Effector memory CD8-positive, alpha-beta T cell (primary cell): ENCODE results near the gene ASB6.
"Not testable (repeated sequence)": the region's sequence is repeated elsewhere in the genome, so short reads cannot be mapped to it uniquely, and the experiment has no call there.

Experiments used
- ATAC-seq: fragments of 150-1000 bp; cut with Tn5 transposase; replicated peaks from 2 replicates; pipeline ENCODE4 v1.10.0; 2021; ENCODE audit warnings: mild to moderate bottlenecking, moderate library complexity
- DNase-seq, 3 experiments: peaks; one replicate each; pipeline ENCODE4 v3.0.0; 2021
- H3K27ac Mint-ChIP-seq, 2 donors: one replicate each; pipeline ENCODE4 v1.8.0; 2022; ENCODE audit warnings: mild to moderate bottlenecking in 2 of 2, mixed read lengths in 2 of 2, moderate library complexity in 2 of 2
- H3K27me3 Mint-ChIP-seq, 2 donors: one replicate each; pipeline ENCODE4 v1.8.0; 2022; ENCODE audit warnings: mixed read lengths in 2 of 2
- H3K36me3 Mint-ChIP-seq: one replicate; pipeline ENCODE4 v1.8.0; 2022; ENCODE audit warnings: mild to moderate bottlenecking, moderate library complexity, mixed read lengths; ENCODE audit not compliant: insufficient read depth
- H3K4me1 Mint-ChIP-seq, 2 donors: one replicate each; pipeline ENCODE4 v1.8.0; 2022; ENCODE audit warnings: low read depth in 2 of 2, mixed read lengths in 2 of 2
- H3K4me3 Mint-ChIP-seq, 2 donors: one replicate each; pipeline ENCODE4 v1.8.0; 2022; ENCODE audit warnings: mild to moderate bottlenecking in 2 of 2, mixed read lengths in 2 of 2, moderate library complexity in 2 of 2
- H3K9me3 Mint-ChIP-seq, 2 donors: one replicate each; pipeline ENCODE4 v1.8.0; 2022; ENCODE audit warnings: mixed read lengths in 2 of 2

Gene ASB6

DNA sequence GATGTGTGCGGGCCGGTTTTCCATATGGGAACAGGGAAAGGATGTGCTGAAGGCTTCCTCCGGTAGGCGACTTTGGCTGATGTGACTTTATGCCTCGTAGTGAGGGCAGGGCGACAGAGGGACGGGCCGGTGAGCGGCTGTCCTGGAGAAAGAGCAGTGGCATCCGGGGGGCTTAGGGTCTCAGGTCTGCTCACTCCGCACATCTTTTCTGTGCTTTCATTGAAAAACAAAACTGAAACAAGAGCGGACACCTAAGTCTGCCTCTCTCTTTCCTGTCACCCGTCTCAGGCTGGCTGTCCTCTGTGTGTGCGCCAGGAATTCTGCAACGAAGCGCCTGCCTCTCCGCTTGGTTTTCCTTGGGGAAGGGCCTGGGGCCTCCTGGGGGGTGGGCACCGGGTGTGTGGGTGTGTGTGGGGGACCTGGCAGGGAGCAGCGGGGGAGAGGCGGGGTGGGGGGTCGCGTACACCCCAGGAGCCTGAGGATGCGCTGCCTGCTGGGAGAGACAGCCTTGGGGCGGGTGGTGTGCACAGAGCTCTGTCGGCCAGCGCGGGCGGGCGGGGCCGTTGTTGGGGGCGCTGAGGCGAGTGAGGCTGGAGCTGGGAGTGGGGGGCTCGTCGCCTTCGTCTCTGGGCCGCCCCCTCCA is 22.9 kb upstream of the ASB6 start:
- ATAC-seq, result peak; percentile 66
- H3K27ac Mint-ChIP-seq, result no peak overlapping the region
- no peak for DNase-seq
- H3K4me3 Mint-ChIP-seq, result peak overlapping the region; percentile 84 to 88
- no peaks in the 10 kb centered on the region for H3K36me3 Mint-ChIP-seq
- H3K9me3 Mint-ChIP-seq, result no peaks in the 10 kb centered on the region
- H3K4me1 Mint-ChIP-seq, result peaks cover 5 to 6% of the 10 kb centered on the region in 2 donors
- H3K27me3 Mint-ChIP-seq, result peaks cover 17 to 31% of the 10 kb centered on the region in 2 donors

GRCh38 chr9:129662239-129662638 is 20.3 kb upstream of the ASB6 start:
- not testable (repeated sequence) for H3K4me3 Mint-ChIP-seq, H3K36me3 Mint-ChIP-seq, H3K9me3 Mint-ChIP-seq, ATAC-seq, H3K4me1 Mint-ChIP-seq, DNase-seq, H3K27ac Mint-ChIP-seq
- peaks cover 13 to 15% of the 10 kb centered on the region in 2 donors for H3K27me3 Mint-ChIP-seq

- Mint-ChIP-seq H3K36me3 (no peaks in the 10 kb centered on the region), H3K27ac (peak overlapping the region in 1 of 2 donors; percentile 24), H3K4me3 (no peak overlapping the region), H3K4me1 (peaks cover 5 to 6% of the 10 kb centered on the region in 2 donors), H3K9me3 (no peaks in the 10 kb centered on the region), H3K27me3 (peaks cover 10 to 11% of the 10 kb centered on the region in 2 donors)
- DNase-seq, result no peak
- ATAC-seq, result no peak
Measured at GRCh38 chr9:129661029-129661428, 19.1 kb upstream of the ASB6 start.

- Mint-ChIP-seq H3K4me3 (no peak overlapping the region), H3K27ac (no peak overlapping the region), H3K27me3 (no peaks in the 10 kb centered on the region), H3K36me3 (peaks cover 4% of the 10 kb centered on the region), H3K4me1 (no peaks in the 10 kb centered on the region), H3K9me3 (no peaks in the 10 kb centered on the region)
- DNase-seq, result no peak
- no peak for ATAC-seq
Measured at GRCh38 chr9:129656795-129657390, 14.9 kb upstream of the ASB6 start.

- H3K27ac Mint-ChIP-seq, result peak overlapping the region in 1 of 2 donors; percentile 30
Measured at GRCh38 chr9:129655696-129656095, 13.7 kb upstream of the ASB6 start.

DNA sequence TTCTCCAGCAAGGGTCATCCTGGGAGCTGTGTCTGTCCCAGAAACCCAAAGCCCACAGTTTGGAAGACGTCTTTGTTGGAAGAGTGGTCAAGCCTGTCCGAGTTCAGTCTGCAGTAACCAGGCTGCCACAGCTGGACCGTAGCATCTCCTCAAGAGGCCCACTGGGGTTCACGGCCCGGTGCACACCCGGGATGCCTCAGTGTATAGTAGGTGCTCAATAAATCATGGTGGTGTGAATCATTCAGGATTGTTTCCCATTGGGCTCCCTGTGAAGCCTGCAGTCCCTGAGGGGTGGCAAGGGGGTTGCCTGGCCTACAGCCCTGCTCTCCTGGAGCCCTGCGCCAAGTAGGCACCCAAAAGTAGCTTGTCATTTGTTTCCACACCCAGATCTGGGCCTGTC is 13.2 kb upstream of the ASB6 start:
- ATAC-seq, result no peak
- H3K9me3 Mint-ChIP-seq, result no peaks in the 10 kb centered on the region
- no peaks in the 10 kb centered on the region for H3K4me1 Mint-ChIP-seq
- H3K36me3 Mint-ChIP-seq, result peaks cover 4% of the 10 kb centered on the region
- H3K27me3 Mint-ChIP-seq, result peaks cover 0 to 6% of the 10 kb centered on the region in 2 donors
- no peak for DNase-seq
- H3K27ac Mint-ChIP-seq, result no peak overlapping the region
- H3K4me3 Mint-ChIP-seq, result no peak overlapping the region

More at GRCh38 chr9:129655696-129656095, 13.7 kb upstream of the ASB6 start:
- no peak overlapping the region for H3K4me3 Mint-ChIP-seq
- DNase-seq (no peak), ATAC-seq (no peak)
- no peaks in the 10 kb centered on the region for H3K4me1 Mint-ChIP-seq
- peaks cover 4% of the 10 kb centered on the region for H3K36me3 Mint-ChIP-seq
- H3K9me3 Mint-ChIP-seq, result no peaks in the 10 kb centered on the region
- H3K27me3 Mint-ChIP-seq, result peaks cover 0 to under 1% of the 10 kb centered on the region in 2 donors

DNA sequence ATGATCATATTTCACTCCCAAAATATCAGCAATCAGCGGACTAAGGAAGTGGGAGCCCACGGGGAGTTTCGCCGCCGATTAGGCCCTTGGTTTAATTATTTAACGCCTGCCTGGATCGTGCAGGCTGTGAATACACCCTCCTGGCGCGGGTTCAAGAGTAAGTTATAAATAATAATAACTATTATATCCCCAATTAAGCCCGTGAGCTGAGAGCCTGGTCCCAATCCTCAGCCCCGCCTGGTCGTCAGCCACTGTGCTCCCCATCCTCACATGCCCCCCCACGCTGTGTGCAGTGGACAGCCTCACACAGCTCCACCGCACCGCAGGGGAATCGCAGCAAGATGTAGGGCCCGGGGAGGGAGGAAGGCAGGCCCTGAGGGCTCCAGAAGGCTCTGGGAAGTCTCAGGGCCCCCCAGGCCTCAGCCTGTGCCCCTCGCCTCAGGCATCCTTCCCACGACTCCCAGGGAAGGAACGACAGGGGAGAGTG is 12.6 kb upstream of the ASB6 start:
- peaks cover 4% of the 10 kb centered on the region for H3K36me3 Mint-ChIP-seq
- peaks cover 0 to 11% of the 10 kb centered on the region in 2 donors for H3K27me3 Mint-ChIP-seq
- H3K9me3 Mint-ChIP-seq, result no peaks in the 10 kb centered on the region
- H3K27ac Mint-ChIP-seq, result no peak overlapping the region
- DNase-seq, result no peak
- no peak overlapping the region for H3K4me3 Mint-ChIP-seq
- no peaks in the 10 kb centered on the region for H3K4me1 Mint-ChIP-seq
- no peak for ATAC-seq

GRCh38 chr9:129653823-129654553 is 12.0 kb upstream of the ASB6 start:
- Mint-ChIP-seq H3K27ac (no peak overlapping the region), H3K4me1 (no peaks in the 10 kb centered on the region), H3K9me3 (no peaks in the 10 kb centered on the region), H3K4me3 (no peak overlapping the region), H3K36me3 (peaks cover 4% of the 10 kb centered on the region), H3K27me3 (peaks cover 0 to 11% of the 10 kb centered on the region in 2 donors)
- ATAC-seq, result no peak
- DNase-seq, result no peak

- peaks cover 0 to 11% of the 10 kb centered on the region in 2 donors for H3K27me3 Mint-ChIP-seq
- no peak overlapping the region for H3K4me3 Mint-ChIP-seq
- H3K27ac Mint-ChIP-seq, result no peak overlapping the region
- no peaks in the 10 kb centered on the region for H3K9me3 Mint-ChIP-seq
- DNase-seq (no peak), ATAC-seq (no peak)
- H3K36me3 Mint-ChIP-seq, result peaks cover 4% of the 10 kb centered on the region
- H3K4me1 Mint-ChIP-seq, result no peaks in the 10 kb centered on the region
Measured at GRCh38 chr9:129650680-129651235, 8.8 kb upstream of the ASB6 start.

DNA sequence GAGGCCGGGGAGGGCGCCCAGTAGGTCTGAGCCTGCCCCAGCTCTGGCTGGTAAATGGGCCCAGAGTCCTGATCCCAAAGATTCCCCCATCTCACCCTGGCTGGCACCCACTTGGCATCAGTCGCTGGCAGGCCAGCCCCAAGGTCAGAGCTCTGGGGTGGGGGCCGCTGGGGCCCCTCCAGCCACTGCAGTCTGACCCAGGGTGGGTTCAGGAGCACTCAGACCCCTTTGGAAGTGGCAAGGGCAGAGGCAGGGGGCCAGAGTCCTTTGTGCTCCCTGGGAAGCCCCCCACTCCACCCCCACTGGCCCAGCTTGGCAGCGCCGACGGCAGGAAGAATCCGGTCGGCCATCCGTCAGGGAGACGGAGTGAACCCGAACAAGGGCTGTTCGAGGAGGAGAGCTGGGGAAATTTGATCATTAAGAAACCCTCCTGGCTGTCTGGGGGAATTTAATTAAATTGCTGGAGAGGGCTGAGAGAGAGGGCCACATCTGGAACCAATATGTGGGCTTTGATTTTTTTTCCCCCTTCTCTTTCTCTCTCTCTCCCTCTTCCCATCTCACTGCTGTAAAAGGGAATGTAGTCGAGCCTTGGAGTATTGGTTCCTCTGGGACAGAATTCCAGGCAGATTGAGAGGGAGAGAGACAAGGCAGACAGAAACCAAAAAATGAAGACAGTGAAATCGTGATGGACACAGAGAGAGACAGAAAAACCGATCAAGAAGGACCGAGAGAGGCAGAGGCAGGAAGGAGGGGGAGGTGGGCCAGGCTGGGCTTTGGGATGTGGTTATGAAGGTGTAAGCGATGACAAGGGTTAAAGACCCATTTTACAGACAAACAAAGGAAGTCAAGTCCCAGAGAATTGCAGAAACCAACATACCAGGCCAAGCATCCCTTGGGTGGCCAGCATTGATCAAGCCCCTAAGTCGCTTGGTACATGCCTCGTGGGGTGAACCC is 8.1 kb upstream of the ASB6 start:
- DNase-seq (no peak), ATAC-seq (no peak)
- no peaks in the 10 kb centered on the region for H3K4me1 Mint-ChIP-seq
- H3K27ac Mint-ChIP-seq, result no peak overlapping the region
- H3K4me3 Mint-ChIP-seq, result no peak overlapping the region
- peaks cover 4% of the 10 kb centered on the region for H3K36me3 Mint-ChIP-seq
- H3K9me3 Mint-ChIP-seq, result no peaks in the 10 kb centered on the region
- H3K27me3 Mint-ChIP-seq, result peaks cover 0 to 11% of the 10 kb centered on the region in 2 donors

GRCh38 chr9:129648764-129649115 is 6.8 kb upstream of the ASB6 start:
- Mint-ChIP-seq H3K4me1 (no peaks in the 10 kb centered on the region), H3K4me3 (no peak overlapping the region), H3K27me3 (peaks cover 0 to 11% of the 10 kb centered on the region in 2 donors), H3K9me3 (no peaks in the 10 kb centered on the region), H3K27ac (no peak overlapping the region), H3K36me3 (peaks cover under 1% of the 10 kb centered on the region)
- ATAC-seq (no peak), DNase-seq (no peak)

DNA sequence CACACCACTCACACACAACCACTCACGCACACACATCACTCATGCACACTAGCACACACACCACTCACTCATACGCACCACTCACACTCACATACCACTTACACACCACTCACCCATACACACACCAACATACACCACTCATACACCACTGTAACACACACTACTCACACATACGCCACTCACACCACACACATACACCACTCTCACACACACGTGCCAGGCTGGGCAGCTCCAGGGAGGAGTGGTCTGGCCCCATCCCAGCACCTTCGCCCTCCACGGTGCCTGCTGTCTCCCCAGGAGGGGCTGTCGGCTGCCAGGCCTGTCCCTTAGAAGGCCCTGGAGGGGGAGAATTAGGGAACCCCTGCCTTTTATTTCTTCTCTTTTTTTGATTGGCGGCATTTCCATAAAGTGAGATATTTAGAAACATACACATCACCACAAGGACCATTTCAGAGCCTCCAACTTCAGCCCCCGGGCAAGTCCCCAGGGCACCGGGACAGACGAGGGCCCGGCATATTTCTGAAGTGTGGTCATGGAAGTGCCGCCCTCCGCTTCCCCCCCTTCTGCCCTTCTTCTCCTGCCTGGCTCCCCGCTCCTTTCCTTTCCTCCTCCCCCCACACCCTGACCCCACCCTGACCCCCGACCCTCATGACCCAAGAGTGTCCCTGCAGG is 6.3 kb upstream of the ASB6 start:
- Mint-ChIP-seq H3K9me3 (no peaks in the 10 kb centered on the region), H3K36me3 (no peaks in the 10 kb centered on the region), H3K4me3 (no peak overlapping the region), H3K27me3 (peaks cover 0 to 11% of the 10 kb centered on the region in 2 donors), H3K4me1 (no peaks in the 10 kb centered on the region), H3K27ac (no peak overlapping the region)
- no peak for ATAC-seq
- DNase-seq, result no peak
